Measurements from ENCODE around the gene LINGO4. TPM values are rescaled to one million over a fixed set of nuclear protein-coding genes. Genes with fewer than 3 reads are reported as not detected.

Gene LINGO4
- total and polyA plus RNA-seq, 2 donors (not counting 1 experiment from before 2014, with no cell fraction given) = not detected

- H3K4me1 Mint-ChIP-seq = peaks cover 2% of the 10 kb centered on the region
- Histone ChIP-seq H3K27me3 (replicated peaks in 1 of 4; ENCODE audit: control extremely low read depth in 1 of 4, control insufficient read depth in 3 of 4, insufficient read depth in 4 of 4, low read length in 3 of 4) (peaks cover 0 to 15% (median 0%) of the 10 kb centered on the region in 4 experiments), H3K9me3 (ENCODE audit: control extremely low read depth in 1 of 3, control insufficient read depth in 2 of 3, insufficient read depth in 1 of 3, low read length in 2 of 3) (no peaks in the 10 kb centered on the region), H3K36me3 (replicated peaks in 1 of 2; ENCODE audit: control extremely low read depth in 1 of 2, control insufficient read depth in 1 of 2, extremely low read depth in 1 of 2, insufficient read depth in 2 of 2, low read length in 1 of 2) (no peaks in the 10 kb centered on the region), H3K4me2 (replicated peaks; ENCODE audit: low read depth, low read length, poor library complexity, severe bottlenecking) (no peak overlapping the region), H3K79me2 (ENCODE audit: control insufficient read depth, insufficient read depth, low read length) (no peaks in the 10 kb centered on the region), H3K4me1 (ENCODE audit: control insufficient read depth in 2 of 2, insufficient read depth in 2 of 2, low read length in 2 of 2) (peaks cover 0 to 5% of the 10 kb centered on the region in 2 donors), H3K9ac (ENCODE audit: low read length) (no peak overlapping the region), H2AFZ (ENCODE audit: insufficient read depth, low read depth, low read length, poor library complexity, severe bottlenecking) (no peak overlapping the region), H4K20me1 (ENCODE audit: control insufficient read depth, insufficient read depth, low read length, poor library complexity, severe bottlenecking) (no peaks in the 10 kb centered on the region), H3K4me3 (ENCODE audit: control extremely low read depth in 1 of 5, extremely low read depth in 1 of 5, insufficient read depth in 1 of 5, low read depth in 2 of 5, low read length in 4 of 5) (no peak overlapping the region), H3K27ac (ENCODE audit: low read length in 2 of 2) (no peak overlapping the region)
- ATAC-seq (ENCODE audit: low read depth) (no peak), DNase-seq (no peak)
- CTCF ChIA-PET = no interaction called here
- intact Hi-C loops (cut with micrococcal nuclease) = no loop called here
- H3K9me3 Mint-ChIP-seq (ENCODE audit: insufficient read depth) = no peaks in the 10 kb centered on the region
- WGBS (ENCODE audit: insufficient coverage) = 18% methylated on average over 3 of the region's 7 CpGs
- peaks cover 27% of the 10 kb centered on the region for H3K27me3 Mint-ChIP-seq
- POLR2A ChIA-PET = no interaction called here
- H3K27ac Mint-ChIP-seq = no peak overlapping the region
- TF ChIP-seq CTCF (IDR thresholded peaks at IDR 0.05) = no peak
- TF ChIP-seq EZH2 (IDR thresholded peaks at IDR 0.05; ENCODE audit: borderline replicate concordance, insufficient read depth, low read depth, low read length, poor library complexity, severe bottlenecking) = no peak
- H3K4me3 Mint-ChIP-seq = no peak overlapping the region
Measured at GRCh38 chr1:151817353-151817730, 12.1 kb upstream of the LINGO4 start.

- no peak overlapping the region for H3K4me3 ChIP-seq (ENCODE audit: control extremely low read depth in 1 of 5, extremely low read depth in 1 of 5, insufficient read depth in 1 of 5, low read depth in 2 of 5, low read length in 4 of 5)
- DNase-seq = no peak
- no peak overlapping the region for H3K27ac ChIP-seq (ENCODE audit: low read length in 2 of 2)
- Mint-ChIP-seq H3K27ac (no peak overlapping the region), H3K9me3 (ENCODE audit: insufficient read depth) (no peaks in the 10 kb centered on the region), H3K4me1 (peaks cover 2% of the 10 kb centered on the region), H3K27me3 (peaks cover 27% of the 10 kb centered on the region), H3K4me3 (no peak overlapping the region)
- H4K20me1 ChIP-seq (ENCODE audit: control insufficient read depth, insufficient read depth, low read length, poor library complexity, severe bottlenecking) = no peaks in the 10 kb centered on the region
- no peak overlapping the region for H3K9ac ChIP-seq (ENCODE audit: low read length)
- H3K4me2 ChIP-seq (replicated peaks; ENCODE audit: low read depth, low read length, poor library complexity, severe bottlenecking) = no peak overlapping the region
- TF ChIP-seq EZH2 (IDR thresholded peaks at IDR 0.05; ENCODE audit: borderline replicate concordance, insufficient read depth, low read depth, low read length, poor library complexity, severe bottlenecking) (no peak), CTCF (IDR thresholded peaks at IDR 0.05) (no peak)
- ATAC-seq (ENCODE audit: low read depth) = no peak
- POLR2A ChIA-PET = no interaction called here
- H3K27me3 ChIP-seq (replicated peaks in 1 of 4; ENCODE audit: control extremely low read depth in 1 of 4, control insufficient read depth in 3 of 4, insufficient read depth in 4 of 4, low read length in 3 of 4) = peaks cover 0 to 15% (median 0%) of the 10 kb centered on the region in 4 experiments
- CTCF ChIA-PET = no interaction called here
- H3K36me3 ChIP-seq (replicated peaks in 1 of 2; ENCODE audit: control extremely low read depth in 1 of 2, control insufficient read depth in 1 of 2, extremely low read depth in 1 of 2, insufficient read depth in 2 of 2, low read length in 1 of 2) = no peaks in the 10 kb centered on the region
- WGBS (ENCODE audit: insufficient coverage) = 99% methylated on average over 13 of the region's 26 CpGs
- H3K9me3 ChIP-seq (ENCODE audit: control extremely low read depth in 1 of 3, control insufficient read depth in 2 of 3, insufficient read depth in 1 of 3, low read length in 2 of 3) = no peaks in the 10 kb centered on the region
- intact Hi-C loops (cut with micrococcal nuclease) = no loop called here
- H3K79me2 ChIP-seq (ENCODE audit: control insufficient read depth, insufficient read depth, low read length) = no peaks in the 10 kb centered on the region
- H2AFZ ChIP-seq (ENCODE audit: insufficient read depth, low read depth, low read length, poor library complexity, severe bottlenecking) = no peak overlapping the region
- peaks cover 0 to 5% of the 10 kb centered on the region in 2 donors for H3K4me1 ChIP-seq (ENCODE audit: control insufficient read depth in 2 of 2, insufficient read depth in 2 of 2, low read length in 2 of 2)
Measured at GRCh38 chr1:151816548-151817352, 11.5 kb upstream of the LINGO4 start.

All from B cell (primary cell).